Activated CD4-positive, CD25-positive, alpha-beta regulatory T cell treated with anti-CD3 and anti-CD28 coated beads, Interleukin-2, amount 50 U/mL, for 16 hours (primary cell): ENCODE results near the gene PROKR2.

Experiments used
- DNase-seq: peaks from one replicate; pipeline ENCODE4 v3.0.0-alpha.2; 2020; ENCODE audit warnings: low read depth, low spot score

Gene PROKR2

GRCh38 chr20:5316188-5317158 lies at the start of gene PROKR2:
TSS of gene PROKR2 (minus strand) at chr20:5316954. CDS start at chr20:5314369, 2,585 bp downstream.
- DNase-seq: no peak

GRCh38 chr20:5364997-5365597 lies 48.3 kb upstream of the PROKR2 start:
- DNase-seq: no peak

- no peak for DNase-seq
Measured at GRCh38 chr20:5364136-5364821, 47.5 kb upstream of the PROKR2 start.

GRCh38 chr20:5362771-5363170 lies 46.0 kb upstream of the PROKR2 start:
- DNase-seq: no peak

- DNase-seq: no peak
Measured at GRCh38 chr20:5361176-5361575, 44.4 kb upstream of the PROKR2 start.

GRCh38 chr20:5357946-5358345 lies 41.2 kb upstream of the PROKR2 start:
- DNase-seq: no peak

- DNase-seq: no peak
Measured at GRCh38 chr20:5356941-5357340, 40.2 kb upstream of the PROKR2 start.

GRCh38 chr20:5354901-5355300 lies 38.1 kb upstream of the PROKR2 start:
- no peak for DNase-seq

- no peak for DNase-seq
Measured at GRCh38 chr20:5353624-5354496, 37.1 kb upstream of the PROKR2 start.

GRCh38 chr20:5349448-5349847 lies 32.7 kb upstream of the PROKR2 start:
- no peak for DNase-seq

- DNase-seq: no peak
Measured at GRCh38 chr20:5342021-5342420, 25.3 kb upstream of the PROKR2 start.

GRCh38 chr20:5331340-5331739 lies 14.6 kb upstream of the PROKR2 start:
- no peak for DNase-seq

GRCh38 chr20:5328268-5328667 lies 11.5 kb upstream of the PROKR2 start:
- no peak for DNase-seq

GRCh38 chr20:5327356-5327755 lies 10.6 kb upstream of the PROKR2 start:
- DNase-seq: no peak

- DNase-seq: no peak
Measured at GRCh38 chr20:5315807-5316187, 957 bp downstream of the PROKR2 start.

GRCh38 chr20:5313916-5314315 lies 2.8 kb downstream of the PROKR2 start:
- DNase-seq: no peak

GRCh38 chr20:5312518-5312917 lies 4.2 kb downstream of the PROKR2 start:
- no peak for DNase-seq

- no peak for DNase-seq
Measured at GRCh38 chr20:5309971-5310370, 6.8 kb downstream of the PROKR2 start.

GRCh38 chr20:5298811-5299210 lies 17.9 kb downstream of the PROKR2 start:
- DNase-seq: no peak

- no peak for DNase-seq
Measured at GRCh38 chr20:5297280-5298004, 19.3 kb downstream of the PROKR2 start.

- DNase-seq: no peak
Measured at GRCh38 chr20:5290596-5290995, 26.2 kb downstream of the PROKR2 start.
